ENCODE data around the gene CA10. TPM values are rescaled to one million over a fixed set of nuclear protein-coding genes. Genes with fewer than 3 reads are reported as not detected.

The CA10 gene
- total RNA-seq, 4 donors from 2014 or later = not detected

DNA sequence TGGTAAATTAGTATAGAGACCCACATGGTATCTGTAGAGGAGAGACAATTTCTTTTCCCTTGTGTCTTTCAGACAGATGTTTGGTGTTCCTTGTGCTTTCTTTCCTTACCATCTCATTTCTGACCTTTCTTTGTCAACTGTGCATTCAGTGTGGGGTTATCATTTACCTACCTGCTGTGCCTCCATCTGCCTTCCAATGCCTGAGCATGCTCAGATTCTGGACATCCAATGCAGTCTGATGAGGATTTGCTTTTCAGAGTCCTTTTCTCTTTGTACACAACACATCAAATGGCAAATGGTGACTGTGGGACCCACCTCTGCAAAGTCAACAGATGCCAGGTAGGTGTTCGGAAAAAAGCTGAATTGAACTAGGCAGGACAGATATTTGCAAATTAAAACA is 364.8 kb downstream of the CA10 start:
- no peaks in the 10 kb centered on the region for H3K36me3 ChIP-seq
- no peak for ATAC-seq
- H3K4me1 ChIP-seq = no peaks in the 10 kb centered on the region
- no peak overlapping the region for H3K4me3 ChIP-seq
- 70% methylated on average over 1 of the region's 1 CpG; no CpG with 5 or more reads in 1 of the 2 donors for WGBS, 2 donors (ENCODE audit: low coverage in 1 of 2)
- H3K9me3 ChIP-seq = no peaks in the 10 kb centered on the region
- no peak overlapping the region for H3K27ac ChIP-seq
- peaks cover 3% of the 10 kb centered on the region for H3K27me3 ChIP-seq
- TF ChIP-seq POLR2A (IDR thresholded peaks at IDR 0.05) (no peak), EP300 (IDR thresholded peaks at IDR 0.05) (no peak), POLR2AphosphoS5 (IDR thresholded peaks at IDR 0.05) (no peak)
- TF ChIP-seq, protein P1, sequence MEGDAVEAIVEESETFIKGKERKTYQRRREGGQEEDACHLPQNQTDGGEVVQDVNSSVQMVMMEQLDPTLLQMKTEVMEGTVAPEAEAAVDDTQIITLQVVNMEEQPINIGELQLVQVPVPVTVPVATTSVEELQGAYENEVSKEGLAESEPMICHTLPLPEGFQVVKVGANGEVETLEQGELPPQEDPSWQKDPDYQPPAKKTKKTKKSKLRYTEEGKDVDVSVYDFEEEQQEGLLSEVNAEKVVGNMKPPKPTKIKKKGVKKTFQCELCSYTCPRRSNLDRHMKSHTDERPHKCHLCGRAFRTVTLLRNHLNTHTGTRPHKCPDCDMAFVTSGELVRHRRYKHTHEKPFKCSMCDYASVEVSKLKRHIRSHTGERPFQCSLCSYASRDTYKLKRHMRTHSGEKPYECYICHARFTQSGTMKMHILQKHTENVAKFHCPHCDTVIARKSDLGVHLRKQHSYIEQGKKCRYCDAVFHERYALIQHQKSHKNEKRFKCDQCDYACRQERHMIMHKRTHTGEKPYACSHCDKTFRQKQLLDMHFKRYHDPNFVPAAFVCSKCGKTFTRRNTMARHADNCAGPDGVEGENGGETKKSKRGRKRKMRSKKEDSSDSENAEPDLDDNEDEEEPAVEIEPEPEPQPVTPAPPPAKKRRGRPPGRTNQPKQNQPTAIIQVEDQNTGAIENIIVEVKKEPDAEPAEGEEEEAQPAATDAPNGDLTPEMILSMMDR (IDR thresholded peaks at IDR 0.05) = no peak

DNA sequence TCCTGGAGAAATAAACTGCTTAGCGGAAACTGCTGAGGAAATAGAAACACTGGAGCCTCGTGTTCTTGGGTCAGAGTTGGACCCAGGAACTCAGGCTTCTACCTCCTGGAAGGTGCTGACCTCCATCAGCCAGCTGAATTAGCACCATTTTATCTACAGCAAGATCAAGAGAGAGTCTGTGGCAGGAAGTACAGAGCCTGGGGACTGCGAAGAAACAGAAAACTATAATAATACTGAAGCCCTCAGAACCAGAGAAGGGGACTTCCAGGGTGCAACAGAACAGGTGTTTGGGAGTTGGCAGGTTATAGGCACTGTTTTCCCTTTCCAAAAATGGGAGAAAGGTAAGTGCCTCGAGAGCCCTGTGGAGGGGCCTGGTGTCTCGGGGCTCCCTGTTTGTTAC is 379.7 kb downstream of the CA10 start:
- WGBS, 2 donors (ENCODE audit: low coverage in 1 of 2) = 60 to 65% methylated on average over 2 to 5 of the region's 5 CpGs
- ATAC-seq = no peak
- no peaks in the 10 kb centered on the region for H3K27me3 ChIP-seq
- H3K9me3 ChIP-seq = peaks cover 0 to 3% (median 0%) of the 10 kb centered on the region in 3 donors
- H3K36me3 ChIP-seq = no peaks in the 10 kb centered on the region
- H3K27ac ChIP-seq = no peak overlapping the region
- H3K4me1 ChIP-seq = no peaks in the 10 kb centered on the region
- no peak overlapping the region for H3K4me3 ChIP-seq
- TF ChIP-seq EP300 (IDR thresholded peaks at IDR 0.05) (no peak), POLR2AphosphoS5 (IDR thresholded peaks at IDR 0.05) (no peak), POLR2A (IDR thresholded peaks at IDR 0.05) (no peak)
- TF ChIP-seq, protein P1 (IDR thresholded peaks at IDR 0.05) = no peak

DNA sequence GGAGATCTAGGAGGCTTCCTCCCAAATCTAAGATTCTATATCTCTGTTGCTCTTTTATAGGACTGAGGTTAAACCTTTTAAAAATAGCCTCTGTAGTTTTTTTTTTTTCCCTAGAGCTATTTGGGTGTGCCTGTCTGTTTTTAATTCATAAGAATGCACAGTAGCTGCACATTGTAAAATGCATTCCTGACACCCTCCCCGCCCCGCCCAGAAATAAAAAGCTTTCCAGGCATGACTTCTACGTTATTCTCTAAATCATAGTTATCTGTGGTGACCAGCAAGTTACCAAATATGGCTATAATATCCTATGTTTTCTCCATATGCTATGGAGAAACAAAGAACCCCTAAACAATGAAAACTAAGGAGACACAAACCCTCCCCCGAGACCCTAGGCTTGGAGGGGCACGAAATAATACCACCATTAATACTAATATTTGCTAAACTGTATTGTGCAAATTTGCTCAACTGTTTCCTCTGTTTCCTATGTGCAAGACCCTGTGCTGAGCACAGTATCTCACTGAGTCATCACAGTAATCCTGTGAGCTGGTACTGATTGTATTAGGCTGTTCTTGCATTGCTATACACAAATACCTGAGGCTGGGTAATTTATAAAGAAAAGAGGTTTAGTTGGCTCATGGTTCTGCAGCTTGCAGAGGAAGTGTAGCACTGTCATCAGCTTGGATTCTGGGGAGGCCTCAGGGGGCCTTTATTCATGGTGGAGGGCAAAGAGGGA is 388.3 kb downstream of the CA10 start:
- no peaks in the 10 kb centered on the region for H3K9me3 ChIP-seq
- ATAC-seq = no peak
- 73 to 75% methylated on average over 5 of the region's 5 CpGs for WGBS, 2 donors (ENCODE audit: low coverage in 1 of 2)
- H3K36me3 ChIP-seq = no peaks in the 10 kb centered on the region
- no peaks in the 10 kb centered on the region for H3K4me1 ChIP-seq
- no peak overlapping the region for H3K4me3 ChIP-seq
- no peak overlapping the region for H3K27ac ChIP-seq
- peaks cover 4% of the 10 kb centered on the region for H3K27me3 ChIP-seq
- TF ChIP-seq EP300 (IDR thresholded peaks at IDR 0.05) (no peak), POLR2A (IDR thresholded peaks at IDR 0.05) (no peak), POLR2AphosphoS5 (IDR thresholded peaks at IDR 0.05) (no peak)
- TF ChIP-seq, protein P1 (IDR thresholded peaks at IDR 0.05) = no peak

DNA sequence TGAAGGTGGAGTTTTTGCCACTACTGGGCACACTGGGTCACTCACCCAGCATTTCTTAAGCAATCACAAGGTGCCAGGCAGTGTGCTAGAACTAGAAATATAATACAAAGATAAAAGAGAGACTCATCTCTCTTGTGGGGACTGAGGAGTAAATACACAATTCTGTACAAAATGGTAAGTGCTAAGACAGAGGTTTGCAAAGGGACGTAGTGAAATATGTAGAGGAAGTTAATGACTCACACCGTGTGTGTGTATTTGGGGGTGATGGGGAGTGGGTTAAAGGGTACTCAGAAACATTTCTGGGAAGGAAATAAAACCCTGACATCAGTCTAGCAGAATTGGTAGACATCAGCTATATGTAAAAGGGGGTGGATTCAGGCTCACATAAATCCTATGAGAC is 389.3 kb downstream of the CA10 start:
- TF ChIP-seq EP300 (IDR thresholded peaks at IDR 0.05) = no peak
- TF ChIP-seq, protein P1 (IDR thresholded peaks at IDR 0.05) = no peak
- no peak for TF ChIP-seq POLR2AphosphoS5 (IDR thresholded peaks at IDR 0.05)
- no peak for TF ChIP-seq POLR2A (IDR thresholded peaks at IDR 0.05)
- Histone ChIP-seq H3K36me3 (no peaks in the 10 kb centered on the region), H3K9me3 (no peaks in the 10 kb centered on the region), H3K27ac (no peak overlapping the region), H3K4me3 (no peak overlapping the region), H3K27me3 (peaks cover 9% of the 10 kb centered on the region), H3K4me1 (no peaks in the 10 kb centered on the region)
- ATAC-seq = no peak
- WGBS, 2 donors (ENCODE audit: low coverage in 1 of 2) = 50 to 63% methylated on average over 1 to 2 of the region's 2 CpGs

DNA sequence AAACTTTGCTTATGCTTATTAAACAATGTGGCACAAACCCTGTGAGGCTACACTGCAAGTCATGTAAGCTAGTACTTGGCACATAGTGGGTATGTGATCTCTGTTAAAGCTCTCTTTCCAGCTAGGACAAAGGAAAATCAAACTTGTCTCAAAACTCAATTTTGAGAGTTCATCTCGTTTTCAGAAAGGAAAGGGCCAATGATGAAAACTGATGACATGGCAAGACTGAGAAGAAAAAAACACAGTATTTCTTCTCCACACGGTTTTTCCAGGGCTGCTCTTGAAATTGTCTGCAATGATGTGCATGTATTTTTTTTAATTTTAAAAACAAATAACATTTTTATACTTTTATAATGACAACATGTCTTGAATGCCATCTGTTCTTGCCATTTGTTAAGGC is 389.8 kb downstream of the CA10 start:
- TF ChIP-seq POLR2A (IDR thresholded peaks at IDR 0.05) = no peak
- no peak for TF ChIP-seq POLR2AphosphoS5 (IDR thresholded peaks at IDR 0.05)
- Histone ChIP-seq H3K27ac (no peak overlapping the region), H3K4me1 (no peaks in the 10 kb centered on the region), H3K36me3 (no peaks in the 10 kb centered on the region), H3K9me3 (no peaks in the 10 kb centered on the region), H3K4me3 (no peak overlapping the region), H3K27me3 (peaks cover 9% of the 10 kb centered on the region)
- ATAC-seq = no peak
- WGBS, 2 donors (ENCODE audit: low coverage in 1 of 2) = 50 to 61% methylated on average over 2 of the region's 2 CpGs

Measured in gastroesophageal sphincter (tissue), 4 donors.